HG03460 (cell line): Measurements from ENCODE around the gene PREP.
"Not testable (repeated sequence)": the region's sequence is repeated elsewhere in the genome, so short reads cannot be mapped to it uniquely, and the experiment has no call there.

ENCODE experiments used
- ATAC-seq: cut with Tn5 transposase; IDR thresholded peaks from one replicate; pipeline ENCODE4 v1.9.1; 2021; ENCODE audit not compliant: unreplicated experiment

The PREP gene

GRCh38 chr6:105274678-105275077 lies 128.2 kb downstream of the PREP start:
- ATAC-seq = no peak

GRCh38 chr6:105273589-105273988 lies 129.3 kb downstream of the PREP start:
- no peak for ATAC-seq

- ATAC-seq = no peak
Measured at GRCh38 chr6:105272786-105273185, 130.1 kb downstream of the PREP start.

- no peak for ATAC-seq
Measured at GRCh38 chr6:105270511-105270910, 132.4 kb downstream of the PREP start.

- no peak for ATAC-seq
Measured at GRCh38 chr6:105269390-105269789, 133.5 kb downstream of the PREP start.

- ATAC-seq = no peak
Measured at GRCh38 chr6:105263685-105264610, 138.9 kb downstream of the PREP start.

GRCh38 chr6:105259913-105260889 lies 142.7 kb downstream of the PREP start:
- no peak for ATAC-seq

GRCh38 chr6:105258816-105259215 lies 144.1 kb downstream of the PREP start:
- no peak for ATAC-seq

GRCh38 chr6:105257340-105257739 lies 145.5 kb downstream of the PREP start:
- ATAC-seq = no peak

GRCh38 chr6:105256619-105257018 lies 146.3 kb downstream of the PREP start:
- no peak for ATAC-seq

GRCh38 chr6:105253787-105254186 lies 149.1 kb downstream of the PREP start:
- ATAC-seq = no peak

GRCh38 chr6:105251689-105252088 lies 151.2 kb downstream of the PREP start:
- ATAC-seq = no peak

GRCh38 chr6:105250533-105250932 lies 152.3 kb downstream of the PREP start:
- ATAC-seq = no peak

- ATAC-seq = no peak
Measured at GRCh38 chr6:105243487-105243886, 159.4 kb downstream of the PREP start.

- ATAC-seq = no peak
Measured at GRCh38 chr6:105235155-105235554, 167.7 kb downstream of the PREP start.

- not testable (repeated sequence) for ATAC-seq
Measured at GRCh38 chr6:105231771-105232170, 171.1 kb downstream of the PREP start.
